Bone marrow (tissue), 2 donors: ENCODE measurements around the gene PPP1R7.
"Not testable (repeated sequence)": the region's sequence is repeated elsewhere in the genome, so short reads cannot be mapped to it uniquely, and the experiment has no call there.

Source experiments
- DNase-seq, 2 donors: peaks; one replicate each; lab custom pipeline; 2025; lab: John Stamatoyannopoulos, UW

Gene PPP1R7

GRCh38 chr2:241149925-241150659 lies at the start of gene PPP1R7:
Gene PPP1R7, plus strand, starts transcription at chr2:241150467. Its CDS starts 29 bp downstream, at chr2:241150496.
- peak; percentile 84 to 88 for DNase-seq

- peak; percentile 57 to 75 for DNase-seq
These were observed 47.9 kb upstream of the PPP1R7 start, which contains the start of gene MTERF4 for GRCh38 chr2:241102239-241102803. Gene MTERF4, minus strand, starts transcription at chr2:241102287. Its CDS starts 14 bp downstream, at chr2:241102273.

GRCh38 chr2:241103176-241103595 lies 47.1 kb upstream of the PPP1R7 start:
- DNase-seq, result no peak

GRCh38 chr2:241104611-241105010 lies 45.7 kb upstream of the PPP1R7 start:
- not testable (repeated sequence) for DNase-seq

- DNase-seq, result no peak
These were observed 44.6 kb upstream of the PPP1R7 start for GRCh38 chr2:241105641-241106040.

- no peak for DNase-seq
These were observed 43.1 kb upstream of the PPP1R7 start for GRCh38 chr2:241107031-241107783.

- no peak for DNase-seq
These were observed 41.7 kb upstream of the PPP1R7 start for GRCh38 chr2:241108271-241109209.

- DNase-seq, result no peak
These were observed 40.8 kb upstream of the PPP1R7 start for GRCh38 chr2:241109210-241110088.

GRCh38 chr2:241110089-241110606 lies 40.1 kb upstream of the PPP1R7 start:
- DNase-seq, result no peak

GRCh38 chr2:241110607-241111439 lies 39.4 kb upstream of the PPP1R7 start:
- no peak for DNase-seq

- DNase-seq, result no peak
These were observed 38.8 kb upstream of the PPP1R7 start for GRCh38 chr2:241111440-241111805.

GRCh38 chr2:241112046-241112445 lies 38.2 kb upstream of the PPP1R7 start:
- no peak for DNase-seq

- DNase-seq, result no peak
These were observed 37.7 kb upstream of the PPP1R7 start for GRCh38 chr2:241112592-241112991.

- no peak for DNase-seq
These were observed 35.4 kb upstream of the PPP1R7 start for GRCh38 chr2:241114836-241115235.

GRCh38 chr2:241115361-241115760 lies 34.9 kb upstream of the PPP1R7 start:
- DNase-seq, result no peak

- no peak for DNase-seq
These were observed 33.4 kb upstream of the PPP1R7 start for GRCh38 chr2:241116606-241117560.

GRCh38 chr2:241118737-241119505 lies 31.3 kb upstream of the PPP1R7 start:
- DNase-seq, result no peak

- no peak for DNase-seq
These were observed 29.8 kb upstream of the PPP1R7 start for GRCh38 chr2:241120440-241120839.
